Osteocyte (in vitro differentiated cells): ENCODE data around the gene LPAR3. TPM values are rescaled to one million over a fixed set of nuclear protein-coding genes. Genes with fewer than 3 reads are reported as not detected.

Experiments used
- DNase-seq: peaks from one replicate; pipeline ENCODE4 v3.0.0; 2021; ENCODE audit warnings: mixed read lengths; ENCODE audit not compliant: unreplicated experiment; ENCODE audit errors: extremely low spot score
- H3K27ac Mint-ChIP-seq: one replicate; pipeline ENCODE4 v1.8.0; 2021; ENCODE audit warnings: mild to moderate bottlenecking, mixed read lengths; ENCODE audit not compliant: unreplicated experiment
- H3K27me3 Mint-ChIP-seq: one replicate; pipeline ENCODE4 v1.8.0; 2021; ENCODE audit warnings: mixed read lengths; ENCODE audit not compliant: unreplicated experiment
- H3K36me3 Mint-ChIP-seq: one replicate; pipeline ENCODE4 v1.8.0; 2021; ENCODE audit warnings: mixed read lengths; ENCODE audit not compliant: unreplicated experiment
- H3K4me1 Mint-ChIP-seq: one replicate; pipeline ENCODE4 v1.8.0; 2021; ENCODE audit warnings: mixed read lengths; ENCODE audit not compliant: unreplicated experiment
- H3K4me3 Mint-ChIP-seq: one replicate; pipeline ENCODE4 v1.8.0; 2021; ENCODE audit warnings: mild to moderate bottlenecking, moderate library complexity, mixed read lengths; ENCODE audit not compliant: unreplicated experiment
- H3K9me3 Mint-ChIP-seq: one replicate; pipeline ENCODE4 v1.8.0; 2021; ENCODE audit warnings: mixed read lengths; ENCODE audit not compliant: unreplicated experiment
- CTCF ChIP-seq: fragments of 200-600 bp; sonication (generic); IDR thresholded peaks from 2 replicates; pipeline ENCODE4 v1.5.0; 2021; ENCODE audit warnings: antibody characterized with exemption, mild to moderate bottlenecking, moderate library complexity
- total RNA-seq: library from RNA; stranded (reverse); gene quantifications from 2 replicates; pipeline ENCODE4 v1.2.1, GENCODE V29; 2021

LPAR3 gene
- total RNA-seq, 1 donor from 2014 or later: not detected

- no peak for DNase-seq
- no peak overlapping the region for H3K27ac Mint-ChIP-seq
- TF ChIP-seq CTCF: no peak
- H3K4me1 Mint-ChIP-seq: no peaks in the 10 kb centered on the region
- H3K27me3 Mint-ChIP-seq: peaks cover 35% of the 10 kb centered on the region
- H3K36me3 Mint-ChIP-seq: no peaks in the 10 kb centered on the region
- no peaks in the 10 kb centered on the region for H3K9me3 Mint-ChIP-seq
- no peak overlapping the region for H3K4me3 Mint-ChIP-seq
Observed at GRCh38 chr1:84861516-84861915, 31.5 kb downstream of the LPAR3 start.

- Mint-ChIP-seq H3K4me1 (no peaks in the 10 kb centered on the region), H3K4me3 (no peak overlapping the region)
- no peak for DNase-seq
Observed at GRCh38 chr1:84859866-84860265, 33.1 kb downstream of the LPAR3 start.

GRCh38 chr1:84857906-84858305, 35.1 kb downstream of the LPAR3 start:
- Mint-ChIP-seq H3K27ac (no peak overlapping the region), H3K4me3 (no peak overlapping the region), H3K36me3 (no peaks in the 10 kb centered on the region), H3K4me1 (peaks cover 8% of the 10 kb centered on the region), H3K27me3 (peaks cover 13% of the 10 kb centered on the region), H3K9me3 (no peaks in the 10 kb centered on the region)
- no peak for DNase-seq
- no peak for TF ChIP-seq CTCF

More at GRCh38 chr1:84859866-84860265, 33.1 kb downstream of the LPAR3 start:
- no peak for TF ChIP-seq CTCF
- H3K27me3 Mint-ChIP-seq: peaks cover 24% of the 10 kb centered on the region
- H3K27ac Mint-ChIP-seq: no peak overlapping the region
- no peaks in the 10 kb centered on the region for H3K9me3 Mint-ChIP-seq
- no peaks in the 10 kb centered on the region for H3K36me3 Mint-ChIP-seq

- no peak for TF ChIP-seq CTCF
- Mint-ChIP-seq H3K36me3 (no peaks in the 10 kb centered on the region), H3K27me3 (peaks cover 10% of the 10 kb centered on the region), H3K4me3 (no peak overlapping the region), H3K27ac (no peak overlapping the region), H3K9me3 (no peaks in the 10 kb centered on the region), H3K4me1 (peaks cover 8% of the 10 kb centered on the region)
- DNase-seq: no peak
Observed at GRCh38 chr1:84856726-84857270, 36.2 kb downstream of the LPAR3 start.

GRCh38 chr1:84855691-84856630, 37.0 kb downstream of the LPAR3 start:
- no peak for TF ChIP-seq CTCF
- H3K4me3 Mint-ChIP-seq: no peak overlapping the region
- DNase-seq: no peak
- H3K27me3 Mint-ChIP-seq: peaks cover 3% of the 10 kb centered on the region
- peaks cover 11% of the 10 kb centered on the region for H3K4me1 Mint-ChIP-seq
- no peaks in the 10 kb centered on the region for H3K36me3 Mint-ChIP-seq
- H3K27ac Mint-ChIP-seq: no peak overlapping the region
- H3K9me3 Mint-ChIP-seq: no peaks in the 10 kb centered on the region
